Activated CD8-positive, alpha-beta T cell treated with anti-CD3 and anti-CD28 coated beads for 36 hours (primary cell): ENCODE data around the gene TIPIN. TPM values are rescaled to one million over a fixed set of nuclear protein-coding genes. Genes with fewer than 3 reads are reported as not detected.
"Not testable (repeated sequence)": the region's sequence is repeated elsewhere in the genome, so short reads cannot be mapped to it uniquely, and the experiment has no call there.

ENCODE experiments used
- ATAC-seq: fragments of 200-7000 bp; cut with Tn5 transposase; one replicate; pipeline ENCODE4 v1.10.0; 2021; ENCODE audit warnings: mild to moderate bottlenecking, moderate library complexity
- CTCF ChIA-PET: fragments of 350-600 bp; sonication (Branson Sonifier 250); formaldehyde crosslinking; loops from one replicate; lab custom pipeline; 2021; ENCODE audit warnings: antibody characterized with exemption; lab: Charles Lee
- POLR2A ChIA-PET: fragments of 350-600 bp; sonication (Branson Sonifier 250); formaldehyde crosslinking; loops from one replicate; lab custom pipeline; 2021; ENCODE audit warnings: antibody characterized with exemption; lab: Charles Lee
- DNase-seq: peaks from one replicate; pipeline ENCODE4 v3.0.0-alpha.2; 2020
- H3K27ac Mint-ChIP-seq: one replicate; pipeline ENCODE4 v1.8.0; 2021; ENCODE audit warnings: mild to moderate bottlenecking, mixed read lengths
- H3K27me3 Mint-ChIP-seq: one replicate; pipeline ENCODE4 v1.8.0; 2021; ENCODE audit warnings: mixed read lengths
- H3K36me3 Mint-ChIP-seq: one replicate; pipeline ENCODE4 v1.8.0; 2021; ENCODE audit warnings: low read depth, mixed read lengths
- H3K4me1 Mint-ChIP-seq: one replicate; pipeline ENCODE4 v1.8.0; 2021; ENCODE audit warnings: low read depth, mixed read lengths
- H3K4me3 Mint-ChIP-seq: one replicate; pipeline ENCODE4 v1.8.0; 2021; ENCODE audit warnings: mild to moderate bottlenecking, moderate library complexity, mixed read lengths
- H3K9me3 Mint-ChIP-seq: one replicate; pipeline ENCODE4 v1.8.0; 2021; ENCODE audit warnings: mixed read lengths
- CTCF ChIP-seq: fragments of 200-600 bp; IDR thresholded peaks from one replicate; pipeline ENCODE4 v1.8.0; 2022; ENCODE audit warnings: antibody characterized with exemption, mild to moderate bottlenecking
- intact Hi-C: fragments of 100-400 bp; cut with micrococcal nuclease; formaldehyde crosslinking; loops from one replicate; pipeline ENCODE4 v1.10.0; 2022
- total RNA-seq, 2 experiments: library from RNA; stranded (reverse); gene quantifications; one replicate each; pipeline ENCODE4 v1.2.3, GENCODE V29; 2021

The TIPIN gene
- total RNA-seq, 2 experiments from 2014 or later = 49.8 to 50.1 TPM

- TF ChIP-seq CTCF = no peak
- intact Hi-C loops = loop anchor here (5.0 kb wide), 1 partner anchor 109 kb away; the partner anchor contains the start of gene SNAPC5
- ChIA-PET CTCF (interaction anchor here (1.3 to 5.6 kb wide), 5 partner anchors 13 to 111 kb away, joined by 3 to 65 read pairs (median 5); partner anchors contain the start of gene SNAPC5), POLR2A (interaction anchor here (0.6 to 5.6 kb wide), 10 partner anchors 18 to 661 kb away, joined by 3 to 65 read pairs (median 4); partner anchors contain the start of genes RPL4, SNAPC5, TIPIN and ZWILCH)
- ATAC-seq (no peak), DNase-seq (no peak)
- Mint-ChIP-seq H3K27me3 (no peaks in the 10 kb centered on the region), H3K4me1 (peaks cover 52% of the 10 kb centered on the region), H3K9me3 (no peaks in the 10 kb centered on the region), H3K36me3 (peaks cover 48% of the 10 kb centered on the region), H3K4me3 (peak overlapping the region; percentile 95), H3K27ac (peak overlapping the region; percentile 91)
These were observed 31.5 kb upstream of the TIPIN start for GRCh38 chr15:66388043-66388363.

DNA sequence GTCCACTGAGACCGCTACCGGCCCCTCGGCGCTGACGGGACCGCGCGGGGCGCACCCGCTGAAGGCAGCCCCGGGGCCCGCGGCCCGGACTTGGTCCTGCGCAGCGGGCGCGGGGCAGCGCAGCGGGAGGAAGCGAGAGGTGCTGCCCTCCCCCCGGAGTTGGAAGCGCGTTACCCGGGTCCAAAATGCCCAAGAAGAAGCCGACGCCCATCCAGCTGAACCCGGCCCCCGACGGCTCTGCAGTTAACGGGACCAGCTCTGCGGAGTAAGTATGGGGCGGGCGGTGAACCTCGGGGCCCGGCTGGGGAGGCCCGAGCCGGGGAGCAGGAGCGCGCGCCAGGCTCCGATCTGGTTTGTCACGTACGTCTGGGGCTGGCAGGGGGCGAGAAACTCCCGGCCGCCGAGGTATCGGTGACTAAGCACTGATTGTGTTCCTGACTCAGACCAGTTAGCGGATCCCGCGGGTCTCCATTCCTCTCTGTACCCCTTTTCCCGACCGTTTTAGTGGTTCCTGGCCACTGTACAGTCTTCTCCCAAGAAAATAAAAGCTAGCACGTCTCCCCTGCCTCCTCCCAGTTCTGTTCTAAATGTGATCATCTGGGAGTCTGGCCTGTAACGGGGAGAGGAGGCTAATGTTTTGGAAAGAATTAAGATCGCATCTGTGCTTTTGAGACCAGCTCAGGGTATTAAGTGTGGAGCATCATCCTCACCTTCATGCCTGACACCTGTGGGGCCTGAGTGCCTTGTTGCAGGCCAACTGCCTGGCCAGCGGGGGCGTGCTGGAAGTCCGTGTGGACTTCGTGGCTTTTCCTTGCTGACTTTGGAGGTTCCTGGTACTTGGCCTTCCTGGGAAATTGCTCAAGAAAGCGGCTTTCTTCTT lies 30.9 kb upstream of the TIPIN start:
- Mint-ChIP-seq H3K36me3 (peaks cover 44% of the 10 kb centered on the region), H3K4me1 (peaks cover 48% of the 10 kb centered on the region), H3K27me3 (no peaks in the 10 kb centered on the region), H3K4me3 (peak overlapping the region; percentile 95), H3K9me3 (no peaks in the 10 kb centered on the region), H3K27ac (peak overlapping the region; percentile 91)
- intact Hi-C loops = loop anchor here (5.0 kb wide), 1 partner anchor 110 kb away; the partner anchor contains the start of gene SNAPC5
- POLR2A ChIA-PET = interaction anchor here (0.6 to 5.6 kb wide), 13 partner anchors 16 to 117 kb away, joined by 3 to 65 read pairs (median 4); partner anchors contain the start of genes RPL4, SNAPC5, TIPIN and ZWILCH
- no peak for TF ChIP-seq CTCF
- CTCF ChIA-PET = interaction anchor here (1.3 to 5.6 kb wide), 5 partner anchors 12 to 112 kb away, joined by 3 to 65 read pairs (median 5); partner anchors contain the start of gene SNAPC5
- DNase-seq (peak; percentile 90), ATAC-seq (peak; percentile 59)

- ATAC-seq = peak; percentile 87
- no peaks in the 10 kb centered on the region for H3K9me3 Mint-ChIP-seq
- POLR2A ChIA-PET = interaction anchor here (0.9 to 5.6 kb wide), 9 partner anchors 16 to 118 kb away, joined by 3 to 65 read pairs (median 4); partner anchors contain the start of genes RPL4, SNAPC5, TIPIN and ZWILCH
- H3K27ac Mint-ChIP-seq = peak within 1 kb of the TSS; percentile 100
- H3K4me1 Mint-ChIP-seq = peaks cover 40% of the 10 kb centered on the region
- TF ChIP-seq CTCF = peak; percentile 69
- CTCF ChIA-PET = interaction anchor here (0.8 to 5.6 kb wide), 12 partner anchors 8 to 112 kb away, joined by 3 to 65 read pairs (median 4); partner anchors contain the start of gene SNAPC5
- peak; percentile 98 for DNase-seq
- peak within 1 kb of the TSS; percentile 95 for H3K4me3 Mint-ChIP-seq
- intact Hi-C loops = loop anchor here (5.0 kb wide), 1 partner anchor 111 kb away; the partner anchor contains the start of gene SNAPC5
- H3K27me3 Mint-ChIP-seq = no peaks in the 10 kb centered on the region
- peaks cover 37% of the 10 kb centered on the region for H3K36me3 Mint-ChIP-seq
These were observed 30.0 kb upstream of the TIPIN start, which contains the start of gene MAP2K1 for GRCh38 chr15:66386204-66387123. MAP2K1 (plus strand) TSS chr15:66386912; CDS start chr15:66387348, 436 bp downstream.

GRCh38 chr15:66381376-66381775 lies 24.9 kb upstream of the TIPIN start:
- intact Hi-C loops, H3K36me3 Mint-ChIP-seq, H3K4me3 Mint-ChIP-seq, H3K9me3 Mint-ChIP-seq, ATAC-seq, H3K27me3 Mint-ChIP-seq, DNase-seq, H3K4me1 Mint-ChIP-seq, POLR2A ChIA-PET, H3K27ac Mint-ChIP-seq: not testable (repeated sequence)
- CTCF ChIA-PET = interaction anchor here (1.3 kb wide), 1 partner anchor 117 kb away, joined by 4 read pairs; no protein-coding TSS in a partner anchor
